Measurements from ENCODE around the gene FBXL22. TPM values are rescaled to one million over a fixed set of nuclear protein-coding genes. Genes with fewer than 3 reads are reported as not detected.

FBXL22 gene
- total and polyA plus RNA-seq, 2 donors from 2014 or later, result 1.2 to 4.7 TPM

DNA sequence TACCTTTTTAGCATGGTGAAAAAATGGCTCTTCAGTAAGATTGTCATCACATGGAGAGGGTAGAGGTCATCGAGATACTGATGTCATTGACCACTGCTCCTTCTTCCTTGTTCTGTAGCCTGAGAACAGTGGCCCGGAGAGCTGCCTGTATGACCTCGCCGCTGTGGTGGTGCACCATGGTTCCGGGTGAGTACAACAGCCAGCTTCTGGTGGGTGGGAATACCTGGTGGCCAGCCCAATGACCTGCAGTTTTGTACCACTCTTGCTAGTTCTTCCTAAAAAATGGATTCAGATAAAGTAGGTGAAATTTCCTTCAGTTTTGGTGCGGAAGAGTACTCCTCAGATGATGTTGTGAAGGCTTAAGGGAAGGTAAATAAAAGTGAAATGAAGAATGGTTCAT, 8.4 kb upstream of the FBXL22 start:
- no peak for FAIRE-seq
- Histone ChIP-seq H3K4me1 (ENCODE audit: control insufficient read depth in 2 of 3, insufficient read depth in 2 of 3, low read depth in 1 of 3, low read length in 3 of 3) (no peaks in the 10 kb centered on the region), H3K9ac (ENCODE audit: low read length in 3 of 3) (no peak overlapping the region), H3K27ac (ENCODE audit: low read depth in 2 of 2, low read length in 2 of 2) (no peak overlapping the region), H3K36me3 (ENCODE audit: control insufficient read depth in 2 of 3, insufficient read depth in 3 of 3, low read length in 3 of 3) (peaks cover 4 to 46% (median 28%) of the 10 kb centered on the region in 3 donors), H3K4me3 (ENCODE audit: low read length in 3 of 3) (no peak overlapping the region), H3K27me3 (ENCODE audit: control insufficient read depth, insufficient read depth, low read length) (no peaks in the 10 kb centered on the region), H3K9me3 (ENCODE audit: control insufficient read depth in 2 of 3, insufficient read depth in 1 of 3, low read length in 3 of 3) (no peaks in the 10 kb centered on the region)
- intact Hi-C loops (cut with DNase I), result no loop called here
- TF ChIP-seq, protein P1, sequence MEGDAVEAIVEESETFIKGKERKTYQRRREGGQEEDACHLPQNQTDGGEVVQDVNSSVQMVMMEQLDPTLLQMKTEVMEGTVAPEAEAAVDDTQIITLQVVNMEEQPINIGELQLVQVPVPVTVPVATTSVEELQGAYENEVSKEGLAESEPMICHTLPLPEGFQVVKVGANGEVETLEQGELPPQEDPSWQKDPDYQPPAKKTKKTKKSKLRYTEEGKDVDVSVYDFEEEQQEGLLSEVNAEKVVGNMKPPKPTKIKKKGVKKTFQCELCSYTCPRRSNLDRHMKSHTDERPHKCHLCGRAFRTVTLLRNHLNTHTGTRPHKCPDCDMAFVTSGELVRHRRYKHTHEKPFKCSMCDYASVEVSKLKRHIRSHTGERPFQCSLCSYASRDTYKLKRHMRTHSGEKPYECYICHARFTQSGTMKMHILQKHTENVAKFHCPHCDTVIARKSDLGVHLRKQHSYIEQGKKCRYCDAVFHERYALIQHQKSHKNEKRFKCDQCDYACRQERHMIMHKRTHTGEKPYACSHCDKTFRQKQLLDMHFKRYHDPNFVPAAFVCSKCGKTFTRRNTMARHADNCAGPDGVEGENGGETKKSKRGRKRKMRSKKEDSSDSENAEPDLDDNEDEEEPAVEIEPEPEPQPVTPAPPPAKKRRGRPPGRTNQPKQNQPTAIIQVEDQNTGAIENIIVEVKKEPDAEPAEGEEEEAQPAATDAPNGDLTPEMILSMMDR (IDR thresholded peaks at IDR 0.05; ENCODE audit: borderline replicate concordance, extremely low read depth, insufficient read depth), result no peak
- DNase-seq, result no peak

DNA sequence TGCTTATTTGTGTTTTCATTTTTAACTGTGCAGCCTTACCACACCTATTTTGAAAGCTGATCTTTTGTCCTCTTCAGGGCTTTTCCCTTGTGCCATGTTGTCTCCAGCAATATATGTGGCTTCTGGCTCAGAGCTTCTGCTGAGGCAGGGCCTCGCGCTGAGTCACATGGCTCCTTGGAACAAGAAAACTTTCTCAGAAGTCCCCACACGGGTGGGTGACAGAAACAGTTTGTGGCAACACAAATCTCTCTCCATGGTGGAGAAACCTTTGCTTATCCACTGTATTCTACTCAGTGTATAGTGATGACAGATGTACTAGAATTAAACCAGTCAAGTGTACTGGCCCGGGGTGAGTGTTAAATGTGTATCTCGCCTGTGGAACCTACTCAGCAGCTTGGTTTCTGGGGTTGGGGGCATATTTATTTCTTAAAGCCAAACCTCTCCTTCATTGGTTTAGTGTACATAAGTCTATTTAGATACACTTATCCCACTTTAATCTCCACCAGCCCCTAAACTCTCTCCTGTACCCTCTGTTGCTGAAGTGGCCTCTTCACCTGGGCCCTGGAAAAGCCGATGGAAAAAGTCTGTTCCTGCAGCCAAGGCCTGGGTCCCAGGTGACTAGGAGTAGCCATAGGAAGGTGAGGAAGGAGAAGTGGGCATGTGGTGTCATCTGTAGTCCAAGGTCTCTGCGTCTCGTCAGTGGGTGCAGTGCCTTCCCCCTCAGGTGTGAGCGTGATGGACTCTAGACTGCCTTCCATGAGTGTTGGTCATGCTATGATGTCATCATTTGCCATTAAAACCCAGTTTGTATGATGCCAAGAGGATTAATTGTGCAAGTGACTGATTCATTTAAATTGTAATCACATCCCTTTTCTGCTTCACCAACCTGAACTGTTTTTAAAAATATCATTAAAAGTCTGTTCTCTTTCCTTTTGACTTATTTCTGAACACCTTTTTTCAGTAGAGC, 3.2 kb upstream of the FBXL22 start:
- no peak overlapping the region for H3K27ac ChIP-seq (ENCODE audit: low read depth in 2 of 2, low read length in 2 of 2)
- intact Hi-C loops (cut with DNase I), result no loop called here
- FAIRE-seq (no peak), DNase-seq (no peak)
- H3K4me3 ChIP-seq (ENCODE audit: low read length in 3 of 3), result no peak overlapping the region
- no peaks in the 10 kb centered on the region for H3K27me3 ChIP-seq (ENCODE audit: control insufficient read depth, insufficient read depth, low read length)
- H3K9me3 ChIP-seq (ENCODE audit: control insufficient read depth in 2 of 3, insufficient read depth in 1 of 3, low read length in 3 of 3), result no peaks in the 10 kb centered on the region
- TF ChIP-seq, protein P1 (IDR thresholded peaks at IDR 0.05; ENCODE audit: borderline replicate concordance, extremely low read depth, insufficient read depth), result no peak
- peaks cover 4 to 30% (median 29%) of the 10 kb centered on the region in 3 donors for H3K4me1 ChIP-seq (ENCODE audit: control insufficient read depth in 2 of 3, insufficient read depth in 2 of 3, low read depth in 1 of 3, low read length in 3 of 3)
- no peak overlapping the region for H3K9ac ChIP-seq (ENCODE audit: low read length in 3 of 3)
- H3K36me3 ChIP-seq (ENCODE audit: control insufficient read depth in 2 of 3, insufficient read depth in 3 of 3, low read length in 3 of 3), result peaks cover 2 to 30% (median 22%) of the 10 kb centered on the region in 3 donors

DNA sequence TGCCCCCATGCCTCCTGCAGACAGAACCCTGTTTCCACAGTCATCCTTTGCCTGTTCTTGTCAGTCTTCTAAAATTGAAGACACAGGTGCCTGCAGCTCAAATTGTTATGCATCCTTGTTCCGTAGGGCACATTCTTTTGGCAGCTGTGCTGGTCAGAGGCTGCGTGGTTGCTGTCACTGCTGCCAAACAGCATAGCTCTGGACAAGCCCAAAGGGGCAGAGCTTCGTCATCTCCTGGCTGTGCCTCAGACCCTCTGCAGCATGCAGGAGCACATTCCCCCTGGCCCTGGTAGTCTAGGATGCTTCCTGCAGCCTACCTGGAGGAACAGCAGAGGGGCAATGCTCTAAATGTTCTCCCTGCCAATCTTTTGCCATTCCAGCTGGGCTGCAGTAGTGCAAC, 2.1 kb upstream of the FBXL22 start:
- Histone ChIP-seq H3K4me3 (ENCODE audit: low read length in 3 of 3) (no peak overlapping the region), H3K27ac (ENCODE audit: low read depth in 2 of 2, low read length in 2 of 2) (no peak overlapping the region), H3K4me1 (ENCODE audit: control insufficient read depth in 2 of 3, insufficient read depth in 2 of 3, low read depth in 1 of 3, low read length in 3 of 3) (peaks cover 4 to 41% (median 32%) of the 10 kb centered on the region in 3 donors), H3K9me3 (ENCODE audit: control insufficient read depth in 2 of 3, insufficient read depth in 1 of 3, low read length in 3 of 3) (no peaks in the 10 kb centered on the region), H3K9ac (ENCODE audit: low read length in 3 of 3) (no peak overlapping the region), H3K27me3 (ENCODE audit: control insufficient read depth, insufficient read depth, low read length) (no peaks in the 10 kb centered on the region), H3K36me3 (ENCODE audit: control insufficient read depth in 2 of 3, insufficient read depth in 3 of 3, low read length in 3 of 3) (peaks cover 2 to 24% (median 16%) of the 10 kb centered on the region in 3 donors)
- TF ChIP-seq, protein P1 (IDR thresholded peaks at IDR 0.05; ENCODE audit: borderline replicate concordance, extremely low read depth, insufficient read depth), result no peak
- intact Hi-C loops (cut with DNase I), result no loop called here
- DNase-seq (no peak), FAIRE-seq (no peak)
